ENCODE data around the gene FAM110A. TPM values are rescaled to one million over a fixed set of nuclear protein-coding genes. Genes with fewer than 3 reads are reported as not detected.
A peak's percentile ranks its signal among the peaks of the same experiment; 100 is the strongest.

The FAM110A gene
- total RNA-seq, 4 donors from 2014 or later, result 2.9 to 5.2 (median 3.1) TPM

- DNase-seq (ENCODE audit: low spot score), result no peak
- ATAC-seq (ENCODE audit: low FRiP score), result no peak
- TF ChIP-seq CTCF (IDR thresholded peaks at IDR 0.05), result no peak
Measured at GRCh38 chr20:853406-853996, 20.0 kb downstream of the FAM110A start.

DNA sequence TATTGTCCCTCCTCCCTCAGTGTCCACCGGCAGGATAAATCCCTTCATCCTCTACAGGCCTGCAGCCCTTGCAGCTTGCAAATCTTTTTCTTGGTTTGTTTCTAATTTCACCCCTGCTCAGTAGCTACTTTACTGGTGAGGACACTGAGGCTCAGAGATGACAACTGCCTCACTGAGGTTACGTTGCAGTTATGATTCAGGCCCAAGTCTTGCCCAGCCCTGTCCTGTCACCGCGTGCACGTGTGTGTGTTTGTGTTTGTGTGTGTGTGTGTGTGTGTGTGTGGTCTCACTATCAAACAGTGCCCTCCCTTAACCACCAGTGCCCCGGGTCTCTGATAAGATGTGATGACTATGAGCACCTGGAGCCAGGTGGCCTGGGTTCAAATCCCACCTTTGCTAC is 21.1 kb downstream of the FAM110A start:
- DNase-seq (ENCODE audit: low spot score) (no peak), ATAC-seq (ENCODE audit: low FRiP score) (no peak)
- TF ChIP-seq CTCF (IDR thresholded peaks at IDR 0.05), result no peak

GRCh38 chr20:855466-856360 is 22.2 kb downstream of the FAM110A start:
- no peak for TF ChIP-seq CTCF (IDR thresholded peaks at IDR 0.05)
- DNase-seq (ENCODE audit: low spot score) (no peak), ATAC-seq (ENCODE audit: low FRiP score) (no peak)

DNA sequence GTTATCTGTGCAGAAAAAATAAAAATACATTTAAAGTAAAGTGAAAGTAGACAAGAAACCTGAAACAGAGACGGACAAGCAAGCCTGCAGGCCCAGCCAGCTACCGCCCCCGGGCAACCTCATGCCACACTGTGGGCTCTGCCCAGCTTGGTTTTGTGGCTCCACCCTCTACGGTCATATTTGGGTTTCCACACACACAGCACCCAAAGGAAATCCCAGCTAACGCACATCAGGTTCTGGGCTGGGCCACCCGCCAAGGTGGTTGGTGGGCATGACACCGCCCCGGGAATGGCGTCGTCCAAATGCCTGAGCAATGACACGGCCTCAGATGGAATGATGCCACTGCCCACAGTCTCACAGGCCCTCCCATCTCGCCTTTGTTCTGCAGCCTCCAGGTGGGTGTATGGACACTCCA is 22.9 kb downstream of the FAM110A start:
- ATAC-seq (ENCODE audit: low FRiP score) (peak; percentile 84), DNase-seq (ENCODE audit: low spot score) (no peak)
- no peak for TF ChIP-seq CTCF (IDR thresholded peaks at IDR 0.05)

- DNase-seq (ENCODE audit: low spot score) (no peak), ATAC-seq (ENCODE audit: low FRiP score) (no peak)
- no peak for TF ChIP-seq CTCF (IDR thresholded peaks at IDR 0.05)
Measured at GRCh38 chr20:858011-858410, 24.5 kb downstream of the FAM110A start.

GRCh38 chr20:859751-860231 is 26.3 kb downstream of the FAM110A start:
- DNase-seq (ENCODE audit: low spot score) (no peak), ATAC-seq (ENCODE audit: low FRiP score) (no peak)
- no peak for TF ChIP-seq CTCF (IDR thresholded peaks at IDR 0.05)
